Tibial artery (tissue), 4 donors: ENCODE results near the gene RPP21.

Experiments
- DNase-seq, 2 donors: peaks; one replicate each; pipeline ENCODE4 v3.0.0-alpha.2; 2019
- H3K27ac ChIP-seq, 2 donors: fragments of 200-600 bp; sonication (generic) in 1 of 2; 1 replicate in 1 of 2; 2 replicates in 1 of 2; pipeline ENCODE4 v1.5.1; 2018 to 2019; ENCODE audit warnings: mild to moderate bottlenecking in 1 of 2
- H3K27me3 ChIP-seq, 2 donors: fragments of 200-600 bp; sonication (generic) in 1 of 2; one replicate each; pipeline versions ENCODE4 v1.5.1 to v1.6.0; 2016 to 2019
- H3K36me3 ChIP-seq, 3 donors: fragments of 200-600 bp; sonication (generic) in 2 of 3; one replicate each; pipeline ENCODE4 v1.5.1; 2016 to 2019; ENCODE audit warnings: mild to moderate bottlenecking in 2 of 3
- H3K4me1 ChIP-seq, 4 donors: fragments of 200-600 bp; sonication (generic) in 2 of 4; 1 replicate in 3 of 4; 2 replicates in 1 of 4; pipeline ENCODE4 v1.5.1; 2016 to 2019
- H3K4me3 ChIP-seq, 2 donors: fragments of 200-600 bp; sonication (generic) in 1 of 2; 1 replicate in 1 of 2; 2 replicates in 1 of 2; pipeline ENCODE4 v1.5.1; 2018 to 2019; ENCODE audit warnings: mild to moderate bottlenecking in 2 of 2
- H3K9me3 ChIP-seq, 3 donors: fragments of 200-600 bp; sonication (generic) in 1 of 3; one replicate each; pipeline ENCODE4 v1.5.1; 2016 to 2019
- CTCF ChIP-seq, 2 experiments: fragments of 200-600 bp in 1 of 2; fragments of 450-650 bp in 1 of 2; IDR thresholded peaks; one replicate each; pipeline ENCODE4 v1.5.1; 2017 to 2019; ENCODE audit warnings: antibody characterized with exemption in 2 of 2, mild to moderate bottlenecking in 1 of 2, moderate library complexity in 1 of 2
- intact Hi-C: fragments of 100-400 bp; cut with DNase I; formaldehyde crosslinking; loops from one replicate; pipeline ENCODE4 v1.15.0; 2023; ENCODE audit warnings: low total_unique reads

Gene RPP21

DNA sequence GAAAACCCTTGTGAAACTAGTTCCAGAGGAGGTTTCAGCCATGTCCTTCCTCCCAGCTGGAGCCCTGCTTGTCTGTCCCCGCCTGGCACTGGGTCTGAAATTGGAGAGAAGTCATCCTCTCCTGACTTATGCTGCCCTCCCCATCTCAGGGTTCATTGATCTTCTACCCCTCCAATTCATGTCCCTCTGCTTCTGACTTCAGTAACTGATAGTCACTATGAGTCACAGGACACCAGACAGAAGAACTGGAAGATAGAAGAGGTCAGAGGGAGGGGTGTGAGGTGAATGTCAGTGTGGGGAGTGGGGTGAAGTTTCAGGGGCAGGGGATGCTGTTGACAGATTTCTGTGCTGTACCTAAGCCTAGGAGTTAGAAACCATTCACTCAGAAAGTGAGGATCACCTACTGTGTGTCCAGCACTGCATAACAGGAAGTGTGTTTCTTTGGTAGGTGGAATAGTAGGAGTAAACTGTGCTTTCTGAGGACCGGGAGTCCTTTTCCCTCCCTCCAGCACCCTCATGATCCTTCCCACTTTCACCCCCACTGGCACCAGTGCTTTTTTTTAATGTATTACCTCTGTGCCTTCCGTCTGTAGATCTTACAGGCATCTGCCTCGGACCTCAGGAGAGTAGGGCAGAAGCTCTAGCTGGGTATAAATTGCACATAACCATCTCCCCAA lies 627 bp upstream of the RPP21 start:
- H3K36me3 ChIP-seq: peaks cover 17 to 54% (median 36%) of the 10 kb centered on the region in 3 donors
- H3K27me3 ChIP-seq: no peaks in the 10 kb centered on the region
- no peak for TF ChIP-seq CTCF (IDR thresholded peaks at IDR 0.05)
- no peaks in the 10 kb centered on the region for H3K9me3 ChIP-seq
- H3K4me3 ChIP-seq: peak overlapping the region; percentile 86 to 88
- H3K4me1 ChIP-seq: peaks cover 0 to 14% (median 9%) of the 10 kb centered on the region in 4 donors
- DNase-seq: no peak
- peak overlapping the region; percentile 92 to 94 for H3K27ac ChIP-seq
- intact Hi-C loops: no loop called here

- no peaks in the 10 kb centered on the region for H3K9me3 ChIP-seq
- H3K27ac ChIP-seq: peak overlapping the region; percentile 92 to 94
- peak overlapping the region; percentile 86 to 88 for H3K4me3 ChIP-seq
- H3K27me3 ChIP-seq: no peaks in the 10 kb centered on the region
- DNase-seq: no peak
- H3K4me1 ChIP-seq: peaks cover 0 to 14% (median 9%) of the 10 kb centered on the region in 4 donors
- intact Hi-C loops: no loop called here
- no peak for TF ChIP-seq CTCF (IDR thresholded peaks at IDR 0.05)
- peaks cover 9 to 39% (median 20%) of the 10 kb centered on the region in 3 donors for H3K36me3 ChIP-seq
Measured at GRCh38 chr6:30345852-30346251, 896 bp downstream of the RPP21 start.

DNA sequence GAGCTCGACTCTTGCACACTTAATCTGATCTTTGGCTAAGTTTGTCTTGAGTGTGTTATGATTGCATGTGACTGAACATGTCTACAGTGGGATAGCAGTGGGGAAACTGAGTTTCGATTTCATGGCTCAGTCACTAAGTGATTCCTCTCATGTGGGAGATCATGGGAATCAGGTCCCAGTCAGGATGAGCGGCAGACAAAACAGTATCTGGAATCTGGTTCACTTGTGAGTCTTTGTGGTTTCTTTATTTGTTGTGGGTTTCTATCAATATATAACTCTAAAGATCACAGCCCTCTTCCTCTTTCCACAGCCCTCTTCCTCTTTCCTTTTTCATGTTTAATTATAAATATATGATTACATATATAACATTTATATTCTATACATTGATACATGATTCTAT lies 4.0 kb downstream of the RPP21 start:
- peaks cover 0 to 14% (median 9%) of the 10 kb centered on the region in 4 donors for H3K4me1 ChIP-seq
- no peaks in the 10 kb centered on the region for H3K9me3 ChIP-seq
- no peak for DNase-seq
- peaks cover 0 to 15% (median 10%) of the 10 kb centered on the region in 3 donors for H3K36me3 ChIP-seq
- H3K27me3 ChIP-seq: peaks cover 0 to 12% of the 10 kb centered on the region in 2 donors
- TF ChIP-seq CTCF (IDR thresholded peaks at IDR 0.05): no peak
- no peak overlapping the region for H3K4me3 ChIP-seq
- H3K27ac ChIP-seq: no peak overlapping the region
- intact Hi-C loops: no loop called here

GRCh38 chr6:30349421-30350177 lies 4.6 kb downstream of the RPP21 start:
- Histone ChIP-seq H3K36me3 (peaks cover 0 to 15% (median 10%) of the 10 kb centered on the region in 3 donors), H3K9me3 (no peaks in the 10 kb centered on the region), H3K4me1 (peaks cover 0 to 13% (median 6%) of the 10 kb centered on the region in 4 donors), H3K27me3 (peaks cover 0 to 14% of the 10 kb centered on the region in 2 donors), H3K4me3 (no peak overlapping the region), H3K27ac (no peak overlapping the region)
- intact Hi-C loops: no loop called here
- no peak for DNase-seq
- TF ChIP-seq CTCF (IDR thresholded peaks at IDR 0.05): no peak

DNA sequence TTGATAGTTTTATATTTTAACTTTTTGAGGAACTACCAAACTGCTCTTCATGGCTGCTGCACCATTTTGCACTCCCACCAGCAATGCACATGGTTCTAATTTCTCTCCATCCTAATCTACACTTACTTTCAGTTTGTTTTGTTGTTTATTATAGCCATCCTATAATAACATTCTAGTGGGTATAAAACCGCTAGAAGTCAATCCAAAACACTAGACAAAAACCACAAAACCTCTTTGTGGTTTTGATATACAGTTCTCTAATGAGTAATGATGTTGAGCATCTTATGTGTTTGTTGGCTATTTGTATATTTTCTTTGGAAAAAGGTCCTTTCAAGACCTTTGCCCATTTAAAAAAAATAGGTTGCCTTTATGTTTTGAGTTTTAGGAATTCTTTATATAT lies 5.6 kb downstream of the RPP21 start:
- H3K4me3 ChIP-seq: no peak overlapping the region
- H3K4me1 ChIP-seq: peaks cover 0 to 9% (median 4%) of the 10 kb centered on the region in 4 donors
- H3K36me3 ChIP-seq: peaks cover 0 to 15% (median 10%) of the 10 kb centered on the region in 3 donors
- peaks cover 0 to 14% of the 10 kb centered on the region in 2 donors for H3K27me3 ChIP-seq
- intact Hi-C loops: no loop called here
- no peak for DNase-seq
- H3K9me3 ChIP-seq: no peaks in the 10 kb centered on the region
- TF ChIP-seq CTCF (IDR thresholded peaks at IDR 0.05): no peak
- no peak overlapping the region for H3K27ac ChIP-seq
